Hepatic stellate cell (primary cell): Measurements from ENCODE around the gene SYNJ2.
"Not testable (repeated sequence)": the region's sequence is repeated elsewhere in the genome, so short reads cannot be mapped to it uniquely, and the experiment has no call there.

Source experiments
- DNase-seq: peaks from one replicate; pipeline ENCODE4 v3.0.0; 2011; ENCODE audit warnings: low spot score

SYNJ2 gene

DNA sequence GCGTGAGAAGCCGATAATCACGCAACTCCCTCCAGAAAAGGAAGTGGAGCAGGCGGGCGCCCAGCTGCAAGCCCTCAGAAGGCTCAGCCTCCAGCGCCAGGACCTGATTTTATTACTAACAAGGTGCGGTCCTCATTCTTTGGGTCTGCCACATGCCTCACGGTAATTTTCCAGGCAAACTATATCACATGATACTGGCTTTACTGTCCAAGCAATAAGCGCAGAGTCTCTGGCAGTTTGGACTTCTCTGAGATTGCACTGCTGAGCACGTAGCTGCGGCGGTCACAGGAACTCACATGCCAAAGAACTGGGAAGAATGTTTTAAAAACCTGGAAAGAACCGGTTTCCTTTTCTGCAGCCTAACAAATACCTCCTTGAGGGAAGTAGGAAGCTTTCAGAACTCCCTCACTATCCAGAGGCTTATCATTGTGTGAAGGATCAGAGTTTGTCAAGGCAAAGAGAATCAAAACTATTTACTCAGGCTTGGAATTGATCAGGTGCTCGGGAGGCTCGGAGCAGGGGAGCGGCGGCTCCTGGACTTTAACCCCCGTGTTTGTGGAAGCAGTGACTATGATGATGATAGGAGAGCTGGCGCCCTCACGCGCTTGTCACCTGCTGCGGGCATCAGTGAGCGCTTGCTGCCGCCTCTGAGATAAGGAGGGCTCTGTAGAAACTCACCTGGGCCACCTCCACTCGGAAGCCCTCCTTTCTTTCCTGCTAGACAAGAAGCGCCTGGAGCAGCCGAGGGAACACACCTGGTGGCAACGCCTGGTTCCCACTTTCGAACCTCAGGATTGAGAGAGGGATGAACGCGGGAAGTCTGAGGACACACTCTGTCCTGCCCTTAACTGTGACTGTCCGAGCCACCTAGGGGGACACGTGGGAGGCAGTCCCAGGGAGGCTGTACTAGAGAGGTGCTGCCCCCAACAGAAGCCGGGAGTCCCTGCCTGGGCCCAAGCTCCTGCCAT is 27.2 kb upstream of the SYNJ2 start:
- peak; percentile 41 for DNase-seq

DNA sequence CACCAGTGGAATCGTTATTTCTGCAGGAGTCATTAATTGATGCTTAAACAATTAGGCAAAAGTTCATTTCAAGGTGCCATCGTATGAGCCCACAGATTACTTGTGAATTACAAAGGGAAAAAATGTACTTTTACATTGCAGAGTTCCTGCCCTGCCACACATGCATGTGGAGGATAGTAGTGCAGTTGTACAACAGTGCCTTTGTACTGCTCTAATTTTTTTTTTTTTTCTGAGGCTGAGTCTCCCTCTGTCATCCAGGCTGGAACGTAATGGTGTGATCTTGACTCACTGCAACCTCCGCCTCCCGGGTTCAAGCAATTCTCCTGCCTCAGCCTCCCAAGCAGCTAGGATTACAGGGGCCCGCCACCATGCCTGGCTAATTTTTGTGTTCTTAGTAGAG is 26.0 kb upstream of the SYNJ2 start:
- no peak for DNase-seq

DNA sequence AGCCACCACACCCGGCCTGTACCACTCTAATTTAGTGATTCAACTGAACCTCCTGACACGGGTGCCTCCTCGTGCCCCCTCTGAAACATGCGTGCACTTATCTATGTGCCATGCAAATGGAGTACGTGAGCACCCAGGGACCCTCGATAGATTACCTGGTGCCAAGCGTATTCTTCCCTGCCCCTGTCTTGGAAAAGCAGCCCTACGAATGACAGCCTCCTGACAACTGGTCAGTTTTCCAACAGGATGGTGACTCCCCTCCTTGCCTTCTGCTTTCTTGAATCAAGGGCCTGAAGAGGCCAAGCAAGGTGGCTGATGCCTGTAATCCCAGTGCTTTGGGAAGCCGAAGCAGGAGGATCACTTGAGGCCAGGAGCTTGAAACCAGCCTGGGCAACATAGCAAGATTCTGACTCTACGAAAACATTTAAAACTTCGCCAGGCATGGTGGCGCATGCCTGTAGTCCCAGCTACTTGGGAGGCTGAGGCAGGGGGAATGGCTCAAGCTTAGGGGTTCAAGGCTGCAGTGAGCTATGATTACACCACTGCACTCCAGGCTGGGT is 25.4 kb upstream of the SYNJ2 start:
- DNase-seq = no peak

DNA sequence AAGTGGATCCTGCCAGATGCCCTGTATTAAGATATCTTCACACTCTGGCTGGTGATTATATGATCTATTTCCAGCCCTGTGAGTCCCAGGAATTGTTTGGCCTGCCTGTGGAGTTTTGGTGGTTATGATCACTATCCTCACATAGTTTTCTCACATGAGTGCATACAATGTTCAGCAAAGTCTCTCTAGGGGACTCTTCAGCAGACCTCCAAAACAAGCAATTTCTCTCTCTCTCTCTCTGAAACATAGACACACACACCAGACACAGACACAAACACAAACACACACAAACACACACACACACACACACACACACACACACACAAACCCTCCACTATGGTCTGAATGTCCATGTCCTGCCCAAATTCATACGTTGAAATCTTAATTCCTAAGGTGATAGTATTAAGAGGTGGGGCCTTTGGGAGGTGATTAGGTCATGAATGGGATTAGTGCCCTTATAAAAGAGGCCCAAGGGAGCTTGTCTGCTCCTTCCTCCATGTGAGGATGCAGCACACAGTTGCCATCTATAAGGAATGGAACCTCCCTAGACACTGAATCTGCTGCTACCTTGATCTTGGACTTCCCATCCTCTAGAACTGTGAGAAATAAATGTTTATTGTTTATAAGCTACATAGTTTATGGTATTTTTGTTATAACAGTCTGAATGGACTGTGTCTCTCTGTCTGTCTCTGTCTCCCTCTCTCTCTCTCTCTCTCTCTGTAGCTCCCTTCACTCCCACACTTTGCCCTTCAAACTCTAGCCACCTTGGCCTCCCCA is 22.0 kb upstream of the SYNJ2 start:
- DNase-seq = no peak

DNA sequence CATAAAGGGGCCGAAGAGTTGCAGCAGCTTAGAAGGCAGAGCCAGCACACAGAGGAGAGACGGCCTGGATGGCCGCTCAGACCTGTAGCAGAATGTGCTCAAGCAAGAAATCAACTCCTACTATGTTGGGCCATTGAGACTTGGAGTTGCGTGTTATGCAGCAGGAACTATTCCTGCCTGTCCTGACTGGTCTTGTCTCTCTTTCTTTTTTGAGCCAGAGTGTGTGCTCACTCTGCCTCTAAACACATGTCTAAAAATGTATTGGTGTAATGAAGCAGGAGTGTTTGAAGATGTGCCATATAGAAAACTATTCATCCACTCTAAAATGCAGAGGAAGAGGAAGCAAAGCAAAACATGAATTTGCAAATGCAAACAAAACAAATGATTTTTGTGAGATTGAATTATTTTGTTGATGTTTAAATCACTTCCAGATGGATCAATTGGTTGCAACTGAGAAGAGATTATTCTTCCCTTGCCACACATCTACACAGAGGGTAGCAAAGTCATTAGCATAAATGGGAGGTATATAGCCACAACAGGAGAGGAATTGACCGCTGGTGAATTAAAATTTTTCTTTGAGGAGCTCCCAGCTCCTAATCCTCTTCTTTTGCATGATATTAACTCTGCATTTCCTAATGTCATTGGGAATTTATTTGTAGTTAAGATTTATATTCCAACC is 20.4 kb upstream of the SYNJ2 start:
- no peak for DNase-seq

DNA sequence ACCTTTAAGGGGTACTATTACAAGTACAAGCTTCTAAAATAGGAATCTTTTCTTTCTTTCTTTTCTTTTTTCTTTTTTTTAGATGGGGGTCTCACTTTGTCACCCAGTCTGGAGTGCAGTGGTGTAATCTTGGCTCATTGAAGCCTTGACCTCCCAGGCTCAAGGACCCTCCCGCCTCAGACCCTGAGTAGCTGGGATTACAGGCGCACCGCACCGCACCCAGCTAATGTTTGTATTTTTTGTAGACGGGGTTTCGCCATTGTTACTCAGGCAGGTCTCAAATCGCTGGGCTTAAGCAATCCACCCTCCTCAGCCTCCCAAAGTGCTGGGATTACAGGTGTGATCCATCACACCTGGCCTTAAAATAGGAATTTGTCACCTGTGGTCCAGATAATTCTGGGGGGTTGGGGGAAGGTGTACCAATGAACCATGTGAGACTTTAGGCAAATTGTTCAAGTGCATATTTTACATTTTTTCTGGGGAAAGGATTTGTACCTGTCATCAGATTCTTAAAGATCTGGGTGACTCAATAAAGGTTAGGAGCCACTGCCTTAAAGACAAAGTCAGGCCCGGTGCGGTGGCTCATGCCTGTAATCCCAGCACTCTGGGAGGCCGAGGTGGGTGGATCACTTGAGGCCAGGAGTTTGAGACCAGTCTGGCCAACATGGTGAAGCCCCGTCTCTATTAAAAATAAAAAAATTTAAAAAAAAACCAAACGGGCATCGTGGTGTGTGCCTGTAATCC is 19.7 kb upstream of the SYNJ2 start:
- DNase-seq = no peak

DNA sequence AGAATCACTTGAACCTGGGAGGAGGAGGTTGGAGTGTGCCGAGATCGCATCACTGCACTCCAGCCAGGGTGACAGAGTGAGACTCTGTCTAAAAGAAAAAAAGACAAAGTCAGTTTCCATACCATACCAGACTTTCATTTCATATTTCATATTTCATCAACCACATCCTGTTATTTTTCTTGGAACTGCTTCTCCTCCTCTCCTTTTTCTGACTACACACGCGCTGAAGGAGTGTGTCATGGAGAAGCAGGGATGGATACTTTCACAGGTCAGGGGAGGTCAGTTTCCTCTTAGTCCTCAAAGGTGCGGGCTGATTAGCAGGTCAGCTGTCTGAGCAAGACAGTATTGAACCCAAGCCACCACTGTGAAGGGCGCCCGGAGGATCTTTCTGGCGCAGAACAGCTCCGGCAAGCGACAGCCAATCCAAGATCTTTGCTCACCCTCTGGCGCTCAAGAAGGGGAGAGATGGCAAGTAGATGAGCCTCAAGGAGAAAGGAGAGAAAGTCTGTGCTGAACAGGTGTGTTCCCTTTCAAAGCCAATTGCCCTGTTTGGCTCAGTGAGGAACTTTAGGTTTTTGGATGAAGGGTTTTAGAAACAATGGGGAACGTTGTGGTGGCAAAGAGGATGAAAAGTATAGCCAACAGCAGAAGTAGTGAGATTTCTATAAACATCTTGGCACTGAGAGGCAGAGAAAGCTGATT is 18.9 kb upstream of the SYNJ2 start:
- DNase-seq = peak; percentile 86

DNA sequence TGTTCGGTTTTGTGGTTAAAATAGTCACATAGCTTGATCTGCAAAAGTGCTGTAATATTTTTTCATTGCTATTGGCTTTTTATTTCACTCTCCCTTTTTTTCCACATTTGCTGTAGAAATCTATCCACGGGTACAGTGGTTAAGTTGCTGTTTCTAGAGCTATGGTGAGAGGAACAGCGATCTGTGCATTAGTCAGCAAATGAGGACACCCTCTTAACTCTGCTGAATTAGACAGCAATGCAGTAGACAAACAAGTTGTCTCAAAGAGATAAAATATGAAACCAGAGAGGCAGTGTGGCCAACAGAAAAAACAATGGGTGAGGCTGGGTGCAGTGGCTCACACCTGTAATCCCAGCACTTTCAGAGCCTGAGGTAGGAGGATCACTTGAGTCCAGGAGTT is 17.6 kb upstream of the SYNJ2 start:
- no peak for DNase-seq

DNA sequence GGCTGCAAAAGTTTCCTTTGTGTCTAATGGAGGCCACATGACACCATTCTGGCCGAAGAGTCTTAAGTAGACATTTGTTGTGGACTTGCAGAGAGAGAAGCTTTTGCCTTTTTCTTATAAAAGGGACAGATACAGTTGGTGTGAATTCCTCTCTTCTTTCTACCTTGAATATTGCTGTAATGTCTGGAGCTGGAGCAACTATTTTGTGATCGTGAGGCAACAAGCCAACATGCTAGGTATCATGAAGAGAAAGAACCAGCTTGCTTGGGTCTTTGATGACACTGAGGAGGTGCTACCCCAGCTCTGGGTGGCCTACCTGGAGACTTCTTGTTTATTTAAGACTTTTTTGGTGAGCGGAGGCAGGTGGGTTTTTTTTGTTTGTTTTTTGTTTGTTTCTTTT is 16.3 kb upstream of the SYNJ2 start:
- DNase-seq = no peak

DNA sequence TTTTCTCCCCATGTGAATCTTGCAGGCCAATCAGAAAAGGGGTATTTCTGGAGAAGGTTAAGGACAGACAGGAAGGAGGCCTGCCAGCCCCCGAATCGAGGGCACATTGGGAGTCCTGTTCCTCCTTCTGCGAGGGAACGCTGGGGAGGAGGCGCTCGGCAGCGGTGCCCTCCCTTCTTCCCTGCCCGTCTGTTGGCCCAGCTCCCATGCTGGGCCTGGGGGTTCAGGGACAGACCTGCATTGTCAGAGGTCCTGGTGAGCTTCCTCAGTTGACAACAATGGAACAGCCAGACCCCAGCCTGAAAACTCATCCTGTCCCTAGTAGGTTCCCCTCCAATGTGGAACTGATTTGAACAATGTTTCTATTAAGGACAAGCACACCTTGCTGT is 15.1 kb upstream of the SYNJ2 start:
- DNase-seq = no peak

DNA sequence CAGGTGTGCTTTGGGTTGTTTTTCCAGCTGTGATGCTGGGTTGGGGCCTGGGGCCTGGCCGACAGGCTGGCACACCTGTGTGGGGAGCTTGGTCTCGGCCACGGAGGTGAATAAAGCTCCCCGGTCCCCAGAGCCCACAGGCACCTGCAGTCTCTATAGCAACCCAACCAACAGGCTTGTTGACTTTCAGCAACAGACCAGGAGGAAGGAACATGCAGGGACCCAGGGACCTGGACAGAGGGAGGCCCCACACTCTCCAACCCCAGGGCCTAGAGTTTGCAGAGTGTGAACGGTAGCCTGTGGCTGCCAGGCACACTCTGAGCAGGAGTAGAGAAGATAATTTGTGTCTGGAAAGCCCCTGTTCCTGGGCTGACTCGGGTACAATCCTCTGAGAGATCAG is 14.6 kb upstream of the SYNJ2 start:
- DNase-seq = no peak

DNA sequence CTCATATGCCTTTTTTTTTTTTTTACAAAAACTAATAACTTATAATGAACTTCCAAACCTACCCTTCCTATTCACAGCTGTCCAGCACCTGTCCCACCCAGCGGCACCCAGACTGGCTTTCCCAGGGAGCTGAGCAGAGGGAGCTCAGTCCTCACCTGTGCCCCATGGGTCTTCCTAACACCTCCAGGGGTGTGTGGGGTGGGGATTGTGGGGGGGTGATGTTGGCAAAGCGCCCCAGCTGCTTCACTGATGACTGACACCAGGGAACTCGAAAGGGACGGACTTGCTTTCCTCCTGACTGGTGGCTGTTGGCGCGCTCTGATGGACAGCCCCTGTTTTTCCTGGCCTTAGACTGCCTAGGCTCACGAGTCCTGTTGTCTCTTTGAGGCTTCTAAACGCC is 14.2 kb upstream of the SYNJ2 start:
- DNase-seq = no peak

DNA sequence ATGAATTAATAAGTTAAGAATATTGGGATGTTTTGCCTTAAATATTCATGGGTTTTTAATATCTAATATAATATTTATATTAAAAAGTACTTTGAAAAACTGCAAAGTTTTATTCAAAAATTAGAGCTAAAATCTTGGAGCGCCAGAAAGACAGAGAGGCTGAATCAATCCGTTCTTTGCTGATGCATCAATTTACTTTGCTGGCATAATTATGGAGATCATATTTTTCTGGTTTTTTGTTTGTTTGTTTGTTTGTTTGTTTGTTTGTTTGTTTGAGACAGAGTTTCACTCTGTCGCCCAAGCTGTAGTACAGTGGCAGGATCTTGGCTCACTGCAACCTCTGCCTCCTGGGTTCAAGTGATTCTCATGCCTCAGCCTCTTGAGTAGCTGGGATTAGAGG is 9.5 kb upstream of the SYNJ2 start:
- DNase-seq = not testable (repeated sequence)

DNA sequence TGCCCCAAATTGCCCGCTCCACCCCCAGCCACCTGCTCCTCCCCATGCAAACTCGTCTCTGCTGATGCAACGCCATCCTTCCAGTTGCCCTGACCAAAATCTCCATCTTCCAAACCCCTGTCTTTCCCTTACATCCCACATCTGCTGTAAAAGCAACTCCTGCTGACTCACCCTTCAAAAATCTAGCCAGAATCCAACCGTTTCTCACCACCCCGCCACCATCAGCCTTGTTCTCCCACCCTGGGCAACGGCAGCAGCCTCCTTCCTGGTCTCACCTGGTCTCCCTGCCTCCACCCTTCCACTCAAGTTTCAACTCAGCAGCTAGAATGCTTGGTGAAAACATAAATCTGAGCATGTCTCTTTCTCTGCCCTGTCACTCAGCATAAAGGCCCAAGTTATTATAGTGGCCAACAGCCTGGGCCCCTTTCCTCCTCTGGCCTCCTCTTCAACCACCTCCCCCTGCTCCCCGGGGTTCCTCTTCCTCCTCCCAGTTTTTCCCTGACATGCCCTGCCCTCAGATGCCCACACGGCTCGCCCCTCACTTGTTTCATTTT is 7.2 kb upstream of the SYNJ2 start:
- peak; percentile 56 for DNase-seq

DNA sequence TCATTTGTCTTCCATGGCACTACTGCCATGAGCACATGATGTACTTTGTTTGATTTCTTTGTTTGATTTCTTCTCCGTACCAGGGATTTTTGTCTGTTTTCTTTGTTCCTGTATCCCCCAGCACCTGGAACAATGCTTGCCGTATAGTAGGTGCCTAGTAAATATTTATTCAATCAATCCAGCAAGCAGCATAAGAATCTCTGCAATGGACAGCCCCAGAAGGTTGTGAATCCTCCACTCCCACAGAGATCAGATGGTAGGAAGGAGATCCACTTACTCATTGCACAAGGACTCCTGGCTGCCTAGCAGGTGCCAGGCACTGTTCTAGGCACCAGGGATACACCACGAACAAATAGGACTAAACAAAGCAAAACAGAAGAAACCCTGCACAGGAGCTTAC is 6.7 kb upstream of the SYNJ2 start:
- no peak for DNase-seq

DNA sequence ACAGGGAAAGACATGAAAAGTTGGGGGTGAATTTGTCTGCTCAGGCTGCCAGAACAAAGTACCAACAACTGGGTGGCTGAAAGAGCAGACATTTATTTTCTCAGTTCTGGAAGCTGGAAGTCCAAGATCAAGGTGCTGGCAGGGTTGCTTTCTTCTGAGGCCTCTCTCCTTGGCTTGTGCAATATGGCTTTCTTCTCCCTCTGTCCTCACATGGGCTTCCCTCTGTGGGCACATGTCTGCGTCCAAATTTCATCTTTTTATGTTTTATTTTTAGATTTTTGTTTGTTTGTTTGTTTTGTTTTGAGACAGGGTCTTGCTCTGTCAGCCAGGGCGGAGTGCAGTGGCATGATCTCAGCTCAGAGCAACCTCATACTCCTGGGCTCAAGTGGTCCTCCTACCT is 6.2 kb upstream of the SYNJ2 start:
- DNase-seq = no peak

DNA sequence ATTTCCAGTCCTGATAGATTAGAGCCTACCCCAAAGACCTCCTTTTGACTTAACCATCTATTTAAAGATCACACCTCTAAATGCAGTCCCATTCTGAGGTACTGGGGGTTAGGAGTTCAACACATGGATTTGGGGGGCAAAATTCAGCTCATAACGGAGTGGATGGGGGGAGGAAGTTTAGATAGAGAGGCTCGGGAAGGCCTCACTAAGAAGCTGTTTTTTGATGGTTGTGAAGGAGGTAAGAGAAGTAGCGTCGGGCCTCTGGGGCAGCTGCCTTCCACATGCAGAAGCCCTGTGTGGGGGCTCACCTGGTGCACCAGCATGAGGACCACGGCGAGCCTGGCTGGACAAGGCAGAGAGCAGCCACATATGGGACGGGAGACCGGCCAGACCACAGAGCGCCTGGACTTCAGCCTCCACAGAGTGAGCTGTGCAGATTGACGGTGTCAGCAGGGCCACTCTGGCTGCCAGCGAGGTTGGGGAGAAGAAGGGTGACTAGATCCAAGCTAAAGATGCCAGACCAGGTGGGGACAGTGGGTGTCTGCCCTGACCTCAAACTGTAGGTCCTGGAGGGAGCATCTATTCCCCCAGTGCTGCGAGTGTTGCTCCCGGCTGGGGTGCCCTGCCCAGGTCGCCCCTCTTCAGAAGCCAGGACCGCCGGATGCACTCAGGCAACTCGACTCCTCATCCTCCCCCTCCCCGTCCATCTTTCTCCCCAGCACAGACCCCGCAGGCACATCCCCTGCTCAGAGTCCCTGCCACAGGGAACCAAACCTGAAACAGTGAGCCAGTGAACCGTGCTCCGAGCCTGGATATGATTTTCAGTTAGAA is 5.1 kb upstream of the SYNJ2 start:
- no peak for DNase-seq

DNA sequence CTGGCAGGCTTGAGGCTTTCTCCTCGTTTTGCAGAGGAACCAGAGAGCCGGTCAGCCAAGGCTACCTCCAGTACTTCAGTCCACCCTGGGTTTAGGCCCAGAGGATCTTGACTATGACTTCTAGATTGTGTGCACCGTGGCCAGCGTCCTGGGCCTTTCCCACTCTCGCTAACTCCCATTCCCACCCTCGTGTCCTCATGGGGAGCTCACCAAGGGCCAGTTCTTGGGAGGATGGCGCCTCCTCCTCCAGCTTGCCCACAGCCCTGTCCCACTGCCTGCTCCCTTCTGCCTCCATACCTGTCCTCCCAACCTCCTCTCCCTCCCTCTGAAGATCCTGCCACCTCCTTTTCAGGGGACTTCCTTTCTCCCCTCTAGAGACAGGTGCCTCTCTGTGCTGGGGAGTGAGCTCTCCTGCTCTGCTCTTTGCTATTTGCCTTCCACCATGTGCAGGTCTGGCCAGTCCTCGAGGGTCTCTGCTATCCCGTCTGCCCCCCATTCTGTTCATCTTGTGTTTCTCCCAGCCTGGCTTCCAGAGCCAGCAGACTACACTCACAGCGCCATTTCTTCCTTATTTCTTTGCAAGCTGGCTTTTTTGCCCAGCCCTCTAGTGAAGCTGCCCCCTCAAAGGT is 4.4 kb upstream of the SYNJ2 start:
- DNase-seq = no peak

DNA sequence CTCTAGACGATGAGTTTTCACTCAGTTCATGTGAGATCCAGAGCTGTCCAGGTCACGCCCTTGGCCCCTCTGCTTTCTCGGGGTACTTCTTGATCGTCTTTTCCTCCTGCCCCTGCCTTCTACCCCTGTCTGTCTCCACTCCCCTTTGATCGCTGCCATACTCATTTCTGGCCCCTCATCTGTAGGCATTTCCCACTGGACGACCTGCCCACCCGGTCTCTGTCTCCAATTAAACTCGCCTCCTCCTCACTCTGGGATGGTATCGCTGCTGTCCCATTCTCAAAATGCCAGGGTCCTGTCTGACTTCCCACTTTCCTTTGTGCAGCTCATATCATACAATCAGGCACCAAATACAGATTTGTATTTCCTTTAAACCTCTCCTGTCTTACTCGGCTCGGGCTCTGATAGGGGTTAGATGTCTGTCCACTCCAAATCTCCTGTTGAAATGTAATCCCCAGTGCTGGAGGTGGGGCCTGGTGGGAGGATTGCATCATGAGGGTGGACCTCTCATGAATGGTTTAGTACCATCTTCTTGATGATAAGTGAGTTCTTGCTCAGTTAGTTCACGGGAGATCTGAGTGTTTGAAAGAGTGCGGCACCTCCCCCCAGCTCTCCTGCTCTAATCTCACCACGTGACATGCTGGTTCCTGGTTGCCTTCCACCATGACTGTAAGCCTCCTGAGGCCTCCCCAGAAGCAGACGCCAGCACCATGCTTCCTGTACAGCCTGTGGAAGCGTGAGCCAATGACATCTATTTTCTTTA is 3.5 kb upstream of the SYNJ2 start:
- DNase-seq = no peak
